Measurements from ENCODE around the gene MRC2. TPM values are rescaled to one million over a fixed set of nuclear protein-coding genes. Genes with fewer than 3 reads are reported as not detected.

The MRC2 gene, protein sequence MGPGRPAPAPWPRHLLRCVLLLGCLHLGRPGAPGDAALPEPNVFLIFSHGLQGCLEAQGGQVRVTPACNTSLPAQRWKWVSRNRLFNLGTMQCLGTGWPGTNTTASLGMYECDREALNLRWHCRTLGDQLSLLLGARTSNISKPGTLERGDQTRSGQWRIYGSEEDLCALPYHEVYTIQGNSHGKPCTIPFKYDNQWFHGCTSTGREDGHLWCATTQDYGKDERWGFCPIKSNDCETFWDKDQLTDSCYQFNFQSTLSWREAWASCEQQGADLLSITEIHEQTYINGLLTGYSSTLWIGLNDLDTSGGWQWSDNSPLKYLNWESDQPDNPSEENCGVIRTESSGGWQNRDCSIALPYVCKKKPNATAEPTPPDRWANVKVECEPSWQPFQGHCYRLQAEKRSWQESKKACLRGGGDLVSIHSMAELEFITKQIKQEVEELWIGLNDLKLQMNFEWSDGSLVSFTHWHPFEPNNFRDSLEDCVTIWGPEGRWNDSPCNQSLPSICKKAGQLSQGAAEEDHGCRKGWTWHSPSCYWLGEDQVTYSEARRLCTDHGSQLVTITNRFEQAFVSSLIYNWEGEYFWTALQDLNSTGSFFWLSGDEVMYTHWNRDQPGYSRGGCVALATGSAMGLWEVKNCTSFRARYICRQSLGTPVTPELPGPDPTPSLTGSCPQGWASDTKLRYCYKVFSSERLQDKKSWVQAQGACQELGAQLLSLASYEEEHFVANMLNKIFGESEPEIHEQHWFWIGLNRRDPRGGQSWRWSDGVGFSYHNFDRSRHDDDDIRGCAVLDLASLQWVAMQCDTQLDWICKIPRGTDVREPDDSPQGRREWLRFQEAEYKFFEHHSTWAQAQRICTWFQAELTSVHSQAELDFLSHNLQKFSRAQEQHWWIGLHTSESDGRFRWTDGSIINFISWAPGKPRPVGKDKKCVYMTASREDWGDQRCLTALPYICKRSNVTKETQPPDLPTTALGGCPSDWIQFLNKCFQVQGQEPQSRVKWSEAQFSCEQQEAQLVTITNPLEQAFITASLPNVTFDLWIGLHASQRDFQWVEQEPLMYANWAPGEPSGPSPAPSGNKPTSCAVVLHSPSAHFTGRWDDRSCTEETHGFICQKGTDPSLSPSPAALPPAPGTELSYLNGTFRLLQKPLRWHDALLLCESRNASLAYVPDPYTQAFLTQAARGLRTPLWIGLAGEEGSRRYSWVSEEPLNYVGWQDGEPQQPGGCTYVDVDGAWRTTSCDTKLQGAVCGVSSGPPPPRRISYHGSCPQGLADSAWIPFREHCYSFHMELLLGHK (N-terminal part only)
- 170 and 245 TPM in 2 replicates for total RNA-seq (ENCODE audit: low replicate concordance)

DNA sequence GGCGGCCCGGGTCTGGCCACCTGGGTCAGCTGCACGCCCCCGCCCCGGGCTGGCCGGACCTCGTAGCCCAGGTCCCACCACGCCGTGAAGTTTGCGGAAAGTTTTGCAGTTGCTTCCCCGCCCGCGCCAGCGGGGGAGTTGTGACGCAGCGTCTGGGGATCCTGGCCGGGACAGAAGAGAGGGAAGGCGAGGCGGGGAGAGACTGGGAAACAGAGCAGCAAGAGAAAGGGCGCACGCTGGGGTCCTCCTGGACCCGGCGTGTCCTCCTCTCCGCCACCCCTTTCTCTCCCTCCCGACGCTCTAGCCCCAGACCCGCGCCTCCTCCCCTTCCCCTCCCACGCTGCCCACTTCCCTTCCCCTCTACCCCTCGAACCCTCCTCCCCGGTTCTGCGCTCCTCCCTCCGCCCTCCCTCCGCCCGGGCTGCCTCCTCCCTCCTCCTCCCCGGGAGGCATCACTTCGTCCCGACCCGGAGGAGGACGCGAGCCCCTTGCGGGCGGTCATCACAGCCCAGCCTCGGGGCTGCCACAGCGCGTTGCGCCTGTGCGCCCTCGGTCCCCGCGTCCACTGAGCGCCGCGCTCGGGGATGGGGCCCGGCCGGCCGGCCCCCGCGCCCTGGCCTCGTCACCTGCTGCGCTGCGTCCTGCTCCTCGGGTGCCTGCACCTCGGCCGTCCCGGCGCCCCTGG is at the start of gene MRC2:
TSS of gene MRC2 (plus strand) at position 452 of the 685 bp plus-strand sequence. CDS start at position 585, 133 bp downstream.
- peak within 1 kb of the TSS; percentile 84 for H3K4me3 ChIP-seq (ENCODE audit: low read depth, low read length)
- DNase-seq (ENCODE audit: low read depth): peak; percentile 76
- TF ChIP-seq, protein P1, sequence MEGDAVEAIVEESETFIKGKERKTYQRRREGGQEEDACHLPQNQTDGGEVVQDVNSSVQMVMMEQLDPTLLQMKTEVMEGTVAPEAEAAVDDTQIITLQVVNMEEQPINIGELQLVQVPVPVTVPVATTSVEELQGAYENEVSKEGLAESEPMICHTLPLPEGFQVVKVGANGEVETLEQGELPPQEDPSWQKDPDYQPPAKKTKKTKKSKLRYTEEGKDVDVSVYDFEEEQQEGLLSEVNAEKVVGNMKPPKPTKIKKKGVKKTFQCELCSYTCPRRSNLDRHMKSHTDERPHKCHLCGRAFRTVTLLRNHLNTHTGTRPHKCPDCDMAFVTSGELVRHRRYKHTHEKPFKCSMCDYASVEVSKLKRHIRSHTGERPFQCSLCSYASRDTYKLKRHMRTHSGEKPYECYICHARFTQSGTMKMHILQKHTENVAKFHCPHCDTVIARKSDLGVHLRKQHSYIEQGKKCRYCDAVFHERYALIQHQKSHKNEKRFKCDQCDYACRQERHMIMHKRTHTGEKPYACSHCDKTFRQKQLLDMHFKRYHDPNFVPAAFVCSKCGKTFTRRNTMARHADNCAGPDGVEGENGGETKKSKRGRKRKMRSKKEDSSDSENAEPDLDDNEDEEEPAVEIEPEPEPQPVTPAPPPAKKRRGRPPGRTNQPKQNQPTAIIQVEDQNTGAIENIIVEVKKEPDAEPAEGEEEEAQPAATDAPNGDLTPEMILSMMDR (IDR thresholded peaks at IDR 0.05; ENCODE audit: insufficient read depth, low read length): peak; percentile 6

DNA sequence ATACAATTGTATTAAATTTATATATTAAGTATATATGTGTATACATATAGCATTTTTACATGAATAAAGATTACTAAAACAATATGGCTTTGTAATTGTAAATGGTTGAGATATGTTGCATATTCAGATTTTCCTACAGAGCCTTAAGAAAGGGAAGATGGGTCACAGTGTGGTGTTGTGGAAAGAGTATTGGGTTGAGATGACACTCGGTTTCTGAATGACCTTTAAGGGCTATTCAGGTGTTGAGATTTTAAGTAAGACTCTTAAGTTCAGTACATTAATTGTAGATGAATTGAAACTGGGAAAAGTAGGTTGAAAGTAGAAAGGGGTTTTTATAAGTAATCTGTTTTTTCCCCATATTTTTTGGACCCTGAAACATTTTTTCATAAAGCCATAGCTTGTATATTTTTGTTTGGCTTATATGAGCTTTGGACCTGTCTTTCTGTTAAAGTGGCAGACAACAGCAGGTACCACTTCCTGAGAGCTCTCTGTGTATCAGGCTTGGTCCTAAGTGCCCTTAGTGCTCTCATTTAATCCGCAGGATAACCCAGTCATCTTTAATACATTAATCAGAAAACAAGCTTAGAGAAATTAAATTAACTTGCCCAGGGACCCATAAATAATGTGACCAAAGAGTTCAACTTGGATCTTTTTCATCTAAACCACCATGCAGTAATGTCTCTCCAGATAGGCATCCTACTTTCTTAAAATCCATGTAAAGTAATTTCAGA is 48.5 kb upstream of the MRC2 start:
- H3K4me3 ChIP-seq (ENCODE audit: low read depth, low read length): no peak overlapping the region
- TF ChIP-seq, protein P1 (IDR thresholded peaks at IDR 0.05; ENCODE audit: insufficient read depth, low read length): no peak
- no peak for DNase-seq (ENCODE audit: low read depth)

DNA sequence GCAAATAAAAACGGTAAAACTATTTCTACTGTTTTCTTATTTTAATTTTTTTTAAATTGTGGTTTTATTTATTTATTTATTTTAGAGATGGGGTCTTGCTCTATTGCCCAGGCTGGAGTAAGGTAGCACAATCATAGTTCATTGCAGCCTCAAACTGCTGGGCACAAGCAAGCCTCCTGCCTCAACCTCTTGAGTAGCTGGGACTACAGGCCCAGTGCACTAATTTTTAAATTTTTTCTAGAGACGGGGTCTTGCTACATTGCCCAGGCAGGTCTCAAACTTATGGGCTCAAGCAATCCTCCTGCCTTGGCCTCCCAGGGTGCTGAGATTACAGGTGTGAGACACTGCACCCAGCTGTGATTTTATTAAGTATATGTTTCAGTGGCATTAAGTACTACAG is 46.5 kb upstream of the MRC2 start:
- DNase-seq (ENCODE audit: low read depth): no peak
- TF ChIP-seq, protein P1 (IDR thresholded peaks at IDR 0.05; ENCODE audit: insufficient read depth, low read length): no peak
- no peak overlapping the region for H3K4me3 ChIP-seq (ENCODE audit: low read depth, low read length)

DNA sequence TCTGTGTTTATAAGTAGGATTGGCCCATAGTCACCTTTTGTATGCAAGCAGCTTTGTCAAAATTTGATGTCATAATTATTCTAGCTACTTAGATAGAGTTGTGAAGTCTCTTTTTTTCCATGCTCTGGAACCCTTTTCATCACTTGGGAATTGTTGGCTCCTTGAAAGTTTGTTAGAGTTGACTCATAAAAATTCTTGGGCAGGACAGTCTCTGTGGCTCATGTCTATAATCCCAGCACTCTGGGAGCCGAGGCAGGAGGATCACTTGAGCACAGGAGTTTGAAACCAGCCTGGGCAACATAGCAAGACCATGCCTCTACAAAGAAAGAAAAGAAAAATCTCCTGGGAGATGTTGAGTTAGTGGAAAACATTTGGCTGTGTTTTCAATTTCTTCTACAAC is 45.7 kb upstream of the MRC2 start:
- peak; percentile 36 for DNase-seq (ENCODE audit: low read depth)
- H3K4me3 ChIP-seq (ENCODE audit: low read depth, low read length): no peak overlapping the region
- TF ChIP-seq, protein P1 (IDR thresholded peaks at IDR 0.05; ENCODE audit: insufficient read depth, low read length): no peak

DNA sequence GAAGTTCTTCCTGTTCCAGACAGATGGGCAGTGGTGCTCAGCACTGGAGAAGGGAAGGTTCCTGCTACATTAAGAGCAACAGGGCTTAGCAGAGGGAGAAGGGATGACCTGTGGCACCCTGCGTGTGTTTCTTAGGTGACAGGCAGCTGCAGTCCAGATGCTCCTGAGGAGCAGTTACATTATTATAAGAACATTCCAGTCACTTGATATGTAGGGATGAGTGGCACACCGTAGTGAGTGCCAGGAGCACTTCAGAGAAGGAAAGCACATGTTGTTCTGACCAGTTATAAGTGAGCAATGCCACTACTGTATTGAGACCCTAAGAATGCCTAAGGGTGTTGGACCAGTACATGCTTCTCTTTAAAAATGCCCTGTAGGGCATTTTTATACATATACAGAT is 39.9 kb upstream of the MRC2 start:
- TF ChIP-seq, protein P1 (IDR thresholded peaks at IDR 0.05; ENCODE audit: insufficient read depth, low read length): no peak
- DNase-seq (ENCODE audit: low read depth): no peak
- no peak overlapping the region for H3K4me3 ChIP-seq (ENCODE audit: low read depth, low read length)

Measured in fibroblast of the aortic adventitia (primary cell).